HCT116 (cell line): Measurements from ENCODE around the gene MITD1. TPM values are rescaled to one million over a fixed set of nuclear protein-coding genes. Genes with fewer than 3 reads are reported as not detected.

ENCODE experiments used
- ATAC-seq: fragments of 200-7000 bp; cut with Tn5 transposase; 2 replicates; pipeline ENCODE4 v1.9.1; 2020; ENCODE audit warnings: mild to moderate bottlenecking, moderate library complexity
- BruUV-seq: library from RNA; stranded (reverse); fragments of 400-500 nt; replicated peaks from 2 replicates; lab custom pipeline; 2021; lab: Mats Ljungman, UMichigan
- CTCF ChIA-PET: fragments of 300-600 bp; sonication (Branson Sonifier 250); formaldehyde crosslinking; loops from one replicate; lab custom pipeline; 2021; ENCODE audit warnings: antibody characterized with exemption; lab: Charles Lee
- POLR2A ChIA-PET: fragments of 300-600, 350-600 bp; sonication (Branson Sonifier 250); formaldehyde crosslinking; loops from one replicate; lab custom pipeline; 2021; ENCODE audit warnings: antibody characterized with exemption; lab: Charles Lee
- RAD21 ChIA-PET, 2 experiments: fragments of 300-600 bp; sonication (Branson Sonifier 250); formaldehyde crosslinking; loops; one replicate each; lab custom pipeline; 2023; ENCODE audit warnings: low total read pairs in 2 of 2; ENCODE audit not compliant: uncharacterized antibody in 2 of 2, unreplicated experiment in 2 of 2, low non-redundant PET in 1 of 2; lab: Charles Lee
- DNase-seq: peaks from one replicate; pipeline ENCODE4 v3.0.0-alpha.2; 2010; ENCODE audit warnings: low read depth, low spot score
- H2AFZ ChIP-seq: fragments of 200-600 bp; shearing (Covaris generic), sonication (generic); 2 replicates; pipeline ENCODE4 v1.6.1; 2017; ENCODE audit warnings: low read depth, mixed run types, mixed read lengths, antibody characterized with exemption, low read length; ENCODE audit not compliant: poor library complexity, severe bottlenecking
- H3K27ac ChIP-seq: 2 replicates; pipeline ENCODE4 v1.5.1; 2012; ENCODE audit warnings: low read depth, low read length
- H3K27me3 ChIP-seq: fragments of 200-600 bp; sonication (generic); 2 replicates; pipeline ENCODE4 v1.6.1; 2016; ENCODE audit warnings: mixed run types, low read length, mixed read lengths; ENCODE audit not compliant: insufficient read depth
- H3K36me3 ChIP-seq, 2 experiments: fragments of 200-500 bp in 1 of 2; fragments of 200-600 bp in 1 of 2; sonication (Bioruptor generic) in 1 of 2; sonication (generic) in 1 of 2; 2 replicates each; pipeline versions ENCODE4 v1.5.1 to v1.6.1; 2014 to 2016; ENCODE audit warnings: low read length in 2 of 2, inconsistent platforms in 1 of 2, mixed read lengths in 1 of 2, mixed run types in 1 of 2; ENCODE audit not compliant: insufficient read depth in 2 of 2, control insufficient read depth in 1 of 2
- H3K4me1 ChIP-seq, 2 experiments: fragments of 200-600 bp in 1 of 2; sonication (generic) in 1 of 2; 2 replicates each; pipeline versions ENCODE4 v1.5.1 to v1.6.1; 2012 to 2017; ENCODE audit warnings: low read length in 2 of 2, inconsistent platforms in 1 of 2, mild to moderate bottlenecking in 1 of 2, mixed read lengths in 1 of 2, mixed run types in 1 of 2, moderate library complexity in 1 of 2; ENCODE audit not compliant: insufficient read depth in 2 of 2, control insufficient read depth in 1 of 2
- H3K4me2 ChIP-seq: fragments of 200-600 bp; sonication (generic); 2 replicates; pipeline ENCODE4 v1.6.1; 2017; ENCODE audit warnings: mixed run types, low read length, mixed read lengths
- H3K4me3 ChIP-seq, 2 experiments: fragments of 200-600 bp in 1 of 2; sonication (generic) in 1 of 2; replicated peaks in 1 of 2; 2 replicates each; pipeline ENCODE4 v1.5.1; 2011 to 2016; ENCODE audit warnings: low read length in 2 of 2, control low read depth in 1 of 2, low read depth in 1 of 2, mild to moderate bottlenecking in 1 of 2, mixed read lengths in 1 of 2, mixed run types in 1 of 2
- H3K79me2 ChIP-seq: fragments of 200-600 bp; sonication (generic); 2 replicates; pipeline ENCODE4 v1.6.1; 2017; ENCODE audit warnings: mild to moderate bottlenecking, mixed run types, low read length, moderate library complexity, mixed read lengths; ENCODE audit not compliant: insufficient read depth
- H3K9ac ChIP-seq: fragments of 200-600 bp; sonication (generic); 2 replicates; pipeline ENCODE4 v1.6.1; 2016; ENCODE audit warnings: low read length, mixed read lengths
- H3K9me2 ChIP-seq: fragments of 200-600 bp; sonication (generic), shearing (Covaris generic); 2 replicates; pipeline ENCODE4 v1.6.1; 2017; ENCODE audit warnings: mixed run types, mild to moderate bottlenecking, moderate library complexity; ENCODE audit not compliant: insufficient read depth
- H3K9me3 ChIP-seq, 2 experiments: fragments of 200-500 bp in 1 of 2; fragments of 200-600 bp in 1 of 2; sonication (Bioruptor generic) in 1 of 2; sonication (generic) in 1 of 2; 2 replicates each; pipeline ENCODE4 v1.6.1; 2014 to 2017; ENCODE audit warnings: low read length in 2 of 2, mixed read lengths in 2 of 2, inconsistent platforms in 1 of 2, low read depth in 1 of 2, mild to moderate bottlenecking in 1 of 2, mixed run types in 1 of 2, moderate library complexity in 1 of 2; ENCODE audit not compliant: control insufficient read depth in 1 of 2, insufficient read depth in 1 of 2
- H4K20me1 ChIP-seq: fragments of 200-600 bp; sonication (generic), shearing (Covaris generic); 2 replicates; pipeline ENCODE4 v1.6.1; 2017; ENCODE audit warnings: mixed run types, mild to moderate bottlenecking, moderate library complexity; ENCODE audit not compliant: insufficient read depth
- CBX3 ChIP-seq: IDR thresholded peaks from 2 replicates; pipeline ENCODE4 v1.6.1; 2012; ENCODE audit warnings: low read depth
- EGR1 ChIP-seq: IDR thresholded peaks from 2 replicates; pipeline ENCODE4 v1.6.1; 2012; ENCODE audit warnings: low read depth
- TCF7L2 ChIP-seq: IDR thresholded peaks from 2 replicates; pipeline ENCODE4 v1.7.0; 2011; ENCODE audit warnings: borderline replicate concordance, inconsistent platforms; ENCODE audit not compliant: insufficient read depth, insufficient read length; ENCODE audit errors: extremely low read depth
- ZNF274 ChIP-seq: fragments of 200-500 bp; sonication (Bioruptor generic); IDR thresholded peaks from 2 replicates; pipeline ENCODE4 v1.6.1; 2014; ENCODE audit warnings: mild to moderate bottlenecking, low read depth, low read length, inconsistent platforms
- intact Hi-C: fragments of 100-400 bp; cut with micrococcal nuclease; formaldehyde crosslinking; loops from 2 replicates; pipeline ENCODE4 v1.10.0; 2022
- total RNA-seq: library from RNA; stranded (reverse); gene quantifications from one replicate; pipeline ENCODE4 v1.2.1, GENCODE V29; 2021; ENCODE audit not compliant: unreplicated experiment
- TF ChIP-seq, protein P1 (sequence below): IDR thresholded peaks from 2 replicates; pipeline ENCODE4 v1.6.1; 2011; ENCODE audit warnings: mild to moderate bottlenecking, low read length, moderate library complexity; ENCODE audit not compliant: insufficient replicate concordance; ENCODE audit errors: extremely low read depth
- TF ChIP-seq, protein P2 (sequence below): IDR thresholded peaks from 2 replicates; pipeline ENCODE4 v1.6.1; 2012

Gene MITD1
- total RNA-seq, 1 experiment from 2014 or later: 20.7 TPM

DNA sequence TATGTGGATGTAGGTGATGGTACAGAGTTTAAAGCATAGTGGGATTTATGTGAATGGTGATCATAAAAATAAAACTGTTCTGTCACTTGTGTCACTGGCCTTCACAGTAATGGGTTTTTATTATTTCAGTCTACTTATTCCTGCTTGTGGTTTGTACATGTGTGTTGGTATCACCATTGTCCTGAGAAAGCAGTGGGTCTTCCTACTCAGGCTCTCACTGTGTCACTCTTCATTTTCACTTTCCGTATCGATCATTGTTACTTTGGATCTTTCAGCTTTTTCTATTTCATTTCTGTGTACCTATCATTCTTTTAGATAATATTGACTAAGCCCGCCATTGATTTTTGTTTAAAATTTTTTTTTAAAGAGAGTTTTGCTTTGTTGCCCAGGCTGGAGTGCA is 7.5 kb upstream of the MITD1 start (continued):
- TF ChIP-seq ZNF274: no peak
- TF ChIP-seq, protein P1, sequence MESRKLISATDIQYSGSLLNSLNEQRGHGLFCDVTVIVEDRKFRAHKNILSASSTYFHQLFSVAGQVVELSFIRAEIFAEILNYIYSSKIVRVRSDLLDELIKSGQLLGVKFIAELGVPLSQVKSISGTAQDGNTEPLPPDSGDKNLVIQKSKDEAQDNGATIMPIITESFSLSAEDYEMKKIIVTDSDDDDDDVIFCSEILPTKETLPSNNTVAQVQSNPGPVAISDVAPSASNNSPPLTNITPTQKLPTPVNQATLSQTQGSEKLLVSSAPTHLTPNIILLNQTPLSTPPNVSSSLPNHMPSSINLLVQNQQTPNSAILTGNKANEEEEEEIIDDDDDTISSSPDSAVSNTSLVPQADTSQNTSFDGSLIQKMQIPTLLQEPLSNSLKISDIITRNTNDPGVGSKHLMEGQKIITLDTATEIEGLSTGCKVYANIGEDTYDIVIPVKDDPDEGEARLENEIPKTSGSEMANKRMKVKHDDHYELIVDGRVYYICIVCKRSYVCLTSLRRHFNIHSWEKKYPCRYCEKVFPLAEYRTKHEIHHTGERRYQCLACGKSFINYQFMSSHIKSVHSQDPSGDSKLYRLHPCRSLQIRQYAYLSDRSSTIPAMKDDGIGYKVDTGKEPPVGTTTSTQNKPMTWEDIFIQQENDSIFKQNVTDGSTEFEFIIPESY: no peak

DNA sequence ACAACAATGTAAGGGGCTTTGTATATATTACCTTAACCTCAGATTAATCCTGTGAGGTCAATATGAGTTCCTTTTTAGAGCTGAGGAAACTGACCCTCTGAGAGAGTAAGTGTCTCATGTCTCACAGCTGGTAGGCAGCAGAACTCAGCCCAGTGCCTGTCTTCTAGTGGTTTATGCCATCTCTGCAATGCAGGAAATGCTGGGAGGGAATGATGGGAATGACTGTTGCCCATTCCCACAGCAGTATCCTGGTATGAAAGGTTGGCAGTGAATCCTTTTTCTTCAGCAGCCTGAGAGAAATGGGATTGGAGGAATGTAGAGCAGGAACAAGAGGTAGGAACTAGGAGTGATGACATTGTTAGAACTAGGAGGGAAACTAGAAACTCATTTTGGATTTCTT is 6.2 kb upstream of the MITD1 start:
- no peak overlapping the region for H2AFZ ChIP-seq
- H3K4me2 ChIP-seq: no peak overlapping the region
- H3K4me3 ChIP-seq: no peak overlapping the region
- TF ChIP-seq CBX3: no peak
- TF ChIP-seq, protein P2, sequence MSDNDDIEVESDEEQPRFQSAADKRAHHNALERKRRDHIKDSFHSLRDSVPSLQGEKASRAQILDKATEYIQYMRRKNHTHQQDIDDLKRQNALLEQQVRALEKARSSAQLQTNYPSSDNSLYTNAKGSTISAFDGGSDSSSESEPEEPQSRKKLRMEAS: no peak
- TF ChIP-seq EGR1: no peak
- no peak for TF ChIP-seq TCF7L2
- ChIA-PET CTCF (no interaction called here), POLR2A (no interaction called here), RAD21 (no interaction called here)
- no peaks in the 10 kb centered on the region for H3K9me2 ChIP-seq
- DNase-seq (no peak), ATAC-seq (no peak)
- intact Hi-C loops: no loop called here
- H3K9me3 ChIP-seq: no peaks in the 10 kb centered on the region
- H3K36me3 ChIP-seq: peaks cover 10 to 19% of the 10 kb centered on the region in 2 experiments; a peak in 3 of 4 replicates
- H3K4me1 ChIP-seq: peaks cover 6 to 7% of the 10 kb centered on the region in 2 experiments; a peak in 2 of 4 replicates
- no TSS peak for BruUV-seq
- H3K9ac ChIP-seq: no peak overlapping the region
- peaks cover 88% of the 10 kb centered on the region for H3K79me2 ChIP-seq
- peaks cover 3% of the 10 kb centered on the region; the same call in 1 of the 2 replicates for H4K20me1 ChIP-seq
- no peaks in the 10 kb centered on the region for H3K27me3 ChIP-seq
- H3K27ac ChIP-seq: no peak overlapping the region
